GM12864 (cell line): ENCODE data around the gene TMEM243.

Experiments used
- DNase-seq: peaks from one replicate; pipeline ENCODE4 v3.0.0-alpha.2; 2011; ENCODE audit warnings: low read depth
- H3K4me3 ChIP-seq: 2 replicates; pipeline ENCODE4 v1.5.1; 2011; ENCODE audit warnings: mild to moderate bottlenecking, low read depth, low read length, control low read depth
- CTCF ChIP-seq: IDR thresholded peaks from 2 replicates; pipeline ENCODE4 v1.5.1; 2011; ENCODE audit warnings: low read depth, mild to moderate bottlenecking, moderate library complexity, low read length, control low read depth, inconsistent platforms; ENCODE audit errors: missing control alignments

Gene TMEM243

GRCh38 chr7:87231711-87232110 lies 12.2 kb upstream of the TMEM243 start:
- no peak overlapping the region for H3K4me3 ChIP-seq
- DNase-seq: no peak
- TF ChIP-seq CTCF: no peak

- no peak for TF ChIP-seq CTCF
- no peak overlapping the region for H3K4me3 ChIP-seq
- no peak for DNase-seq
These were observed 11.7 kb upstream of the TMEM243 start for GRCh38 chr7:87231258-87231657.

GRCh38 chr7:87226495-87226894 lies 7.0 kb upstream of the TMEM243 start:
- DNase-seq: no peak
- TF ChIP-seq CTCF: no peak
- H3K4me3 ChIP-seq: no peak overlapping the region

GRCh38 chr7:87225696-87226095 lies 6.2 kb upstream of the TMEM243 start:
- TF ChIP-seq CTCF: no peak
- DNase-seq: no peak

GRCh38 chr7:87223666-87224065 lies 4.1 kb upstream of the TMEM243 start:
- no peak overlapping the region for H3K4me3 ChIP-seq
- DNase-seq: no peak
- TF ChIP-seq CTCF: no peak

More at GRCh38 chr7:87225696-87226095, 6.2 kb upstream of the TMEM243 start:
- H3K4me3 ChIP-seq: no peak overlapping the region

- DNase-seq: no peak
- H3K4me3 ChIP-seq: peak overlapping the region; percentile 93
- TF ChIP-seq CTCF: no peak
These were observed 1.2 kb upstream of the TMEM243 start for GRCh38 chr7:87220734-87221215.

- no peak for TF ChIP-seq CTCF
- no peak for DNase-seq
- peak overlapping the region; percentile 93 for H3K4me3 ChIP-seq
These were observed 648 bp upstream of the TMEM243 start for GRCh38 chr7:87220026-87220733.
